Panc1 (cell line): ENCODE results near the gene WBP2. TPM values are rescaled to one million over a fixed set of nuclear protein-coding genes. Genes with fewer than 3 reads are reported as not detected.

Source experiments
- ATAC-seq: fragments of 200-7000 bp; cut with Tn5 transposase; 2 replicates; pipeline ENCODE4 v1.9.1; 2020; ENCODE audit warnings: mild to moderate bottlenecking, moderate library complexity
- BruUV-seq: library from RNA; stranded (reverse); fragments of 400-500 nt; replicated peaks from 2 replicates; lab custom pipeline; 2021; lab: Mats Ljungman, UMichigan
- CTCF ChIA-PET: fragments of 300-600 bp; sonication (Branson Sonifier 250); formaldehyde crosslinking; loops from one replicate; lab custom pipeline; 2022; ENCODE audit warnings: antibody characterized with exemption; lab: Charles Lee
- POLR2A ChIA-PET: fragments of 300-600 bp; sonication (Branson Sonifier 250); formaldehyde crosslinking; loops from one replicate; lab custom pipeline; 2022; ENCODE audit warnings: antibody characterized with exemption; lab: Charles Lee
- DNase-seq: peaks from one replicate; pipeline ENCODE4 v3.0.0-alpha.2; 2010; ENCODE audit warnings: low read depth, low spot score
- H3K27ac ChIP-seq: 2 replicates; pipeline ENCODE4 v1.5.1; 2011; ENCODE audit warnings: mild to moderate bottlenecking, low read length, inconsistent platforms
- H3K27me3 ChIP-seq: fragments of 200-500 bp; sonication (Bioruptor generic); 2 replicates; pipeline ENCODE4 v1.6.0; 2014; ENCODE audit warnings: low read length, inconsistent platforms; ENCODE audit not compliant: control insufficient read depth, insufficient read depth
- H3K36me3 ChIP-seq: fragments of 200-500 bp; sonication (Bioruptor generic); 2 replicates; pipeline ENCODE4 v1.5.1; 2014; ENCODE audit warnings: inconsistent platforms, mild to moderate bottlenecking, low read length, moderate library complexity; ENCODE audit not compliant: control insufficient read depth, insufficient read depth
- H3K4me1 ChIP-seq: 2 replicates; pipeline ENCODE4 v1.5.1; 2011; ENCODE audit warnings: inconsistent platforms, mild to moderate bottlenecking, low read length, moderate library complexity; ENCODE audit not compliant: control insufficient read depth, insufficient read depth
- H3K4me3 ChIP-seq, 2 experiments: 2 replicates each; pipeline ENCODE4 v1.5.1; 2011 to 2012; ENCODE audit warnings: low read depth in 2 of 2, low read length in 2 of 2, mild to moderate bottlenecking in 2 of 2, inconsistent platforms in 1 of 2, moderate library complexity in 1 of 2
- H3K9me3 ChIP-seq: fragments of 200-500 bp; sonication (Bioruptor generic); 2 replicates; pipeline ENCODE4 v1.5.1; 2014; ENCODE audit warnings: low read depth, mild to moderate bottlenecking, inconsistent platforms, low read length, moderate library complexity; ENCODE audit not compliant: control insufficient read depth, insufficient read depth
- CTCF ChIP-seq: fragments of 450-650 bp; IDR thresholded peaks from 2 replicates; pipeline ENCODE4 v1.5.1; 2017; ENCODE audit warnings: mild to moderate bottlenecking
- POLR2AphosphoS5 ChIP-seq: IDR thresholded peaks from 2 replicates; pipeline ENCODE4 v1.6.1; 2012; ENCODE audit warnings: mild to moderate bottlenecking, low read depth, low read length, moderate library complexity
- REST ChIP-seq, 2 experiments: IDR thresholded peaks; 2 replicates each; pipeline ENCODE4 v1.6.1; 2011 to 2012; ENCODE audit warnings: low read depth in 2 of 2, control low read depth in 1 of 2, low read length in 1 of 2, mild to moderate bottlenecking in 1 of 2, moderate library complexity in 1 of 2; ENCODE audit not compliant: insufficient read depth in 1 of 2
- SIN3A ChIP-seq: IDR thresholded peaks from 2 replicates; pipeline ENCODE4 v1.6.1; 2012; ENCODE audit warnings: low read depth, mild to moderate bottlenecking, low read length, moderate library complexity, borderline replicate concordance; ENCODE audit not compliant: insufficient read depth
- TCF7L2 ChIP-seq: IDR thresholded peaks from 2 replicates; pipeline ENCODE4 v1.6.1; 2011; ENCODE audit warnings: mild to moderate bottlenecking, low read depth, low read length, inconsistent platforms
- in situ Hi-C: cut with HindIII; loops from 2 replicates; pipeline ENCODE4 v1.10.0; 2016; ENCODE audit warnings: low sequenced_read_pairs, low pct_unique_long_range_greater_than_20kb
- intact Hi-C: fragments of 100-400 bp; cut with micrococcal nuclease; formaldehyde crosslinking; loops from one replicate; pipeline ENCODE4 v1.10.0; 2022; ENCODE audit not compliant: unreplicated experiment
- total RNA-seq: library from RNA; stranded (reverse); gene quantifications from one replicate; pipeline ENCODE4 v1.2.1, GENCODE V29; 2021; ENCODE audit not compliant: unreplicated experiment

Gene WBP2
- total RNA-seq, 1 experiment from 2014 or later = 163 TPM

- TF ChIP-seq CTCF (no peak), REST (IDR thresholded peaks at IDR 0.05; ENCODE audit: insufficient read depth in 1 of 2, low read depth in 2 of 2, low read length in 1 of 2) (no peak), SIN3A (no peak), TCF7L2 (no peak)
- no peaks in the 10 kb centered on the region for H3K36me3 ChIP-seq
- H3K27ac ChIP-seq = no peak overlapping the region
- no peaks in the 10 kb centered on the region for H3K4me1 ChIP-seq
- intact Hi-C loops (no loop called here), in situ Hi-C loops (no loop called here)
- ATAC-seq (no peak), DNase-seq (no peak)
- H3K27me3 ChIP-seq = no peaks in the 10 kb centered on the region
- no TSS peak for BruUV-seq
- H3K9me3 ChIP-seq = no peaks in the 10 kb centered on the region
- ChIA-PET CTCF (no interaction called here), POLR2A (no interaction called here)
- H3K4me3 ChIP-seq = no peak overlapping the region
Measured at GRCh38 chr17:75813081-75814020, 41.8 kb downstream of the WBP2 start.

- no peak for ATAC-seq
- no peak overlapping the region for H3K4me3 ChIP-seq
- no peaks in the 10 kb centered on the region for H3K4me1 ChIP-seq
- H3K9me3 ChIP-seq = no peaks in the 10 kb centered on the region
- in situ Hi-C loops (no loop called here), intact Hi-C loops (no loop called here)
- H3K27me3 ChIP-seq = no peaks in the 10 kb centered on the region
- ChIA-PET POLR2A (no interaction called here), CTCF (no interaction called here)
- DNase-seq = no peak
- BruUV-seq = no TSS peak
- TF ChIP-seq SIN3A = no peak
- TF ChIP-seq POLR2AphosphoS5 = no peak
- no peak for TF ChIP-seq REST (IDR thresholded peaks at IDR 0.05; ENCODE audit: insufficient read depth in 1 of 2, low read depth in 2 of 2, low read length in 1 of 2)
- no peak for TF ChIP-seq CTCF
- TF ChIP-seq TCF7L2 = no peak
- H3K36me3 ChIP-seq = no peaks in the 10 kb centered on the region
- H3K27ac ChIP-seq = no peak overlapping the region
Measured at GRCh38 chr17:75812096-75813013, 42.8 kb downstream of the WBP2 start.
